Activated T-helper 1 cell treated with anti-CD3 and anti-CD28 coated beads, Interleukin-12 subunit alpha, Interleukin-12 subunit beta, Interleukin-2, Interleukin-4 antibody, amounts not matched to agents 30 ng/mL and 10 ng/mL and 1 ng/mL, durations not matched to agents 14 hours and 24 hours and 36 hours (primary cell): ENCODE data around the gene CD33. TPM values are rescaled to one million over a fixed set of nuclear protein-coding genes. Genes with fewer than 3 reads are reported as not detected.

Source experiments
- DNase-seq: peaks from one replicate; pipeline ENCODE4 v3.0.0; 2021; ENCODE audit warnings: low spot score
- H3K27ac Mint-ChIP-seq: one replicate; pipeline ENCODE4 v1.8.0; 2021; ENCODE audit warnings: mild to moderate bottlenecking, mixed read lengths
- H3K27me3 Mint-ChIP-seq: one replicate; pipeline ENCODE4 v1.8.0; 2022; ENCODE audit warnings: mild to moderate bottlenecking, moderate library complexity, mixed read lengths; ENCODE audit not compliant: insufficient read depth
- H3K36me3 Mint-ChIP-seq: one replicate; pipeline ENCODE4 v1.8.0; 2021; ENCODE audit warnings: low read depth, mixed read lengths
- H3K4me1 Mint-ChIP-seq: one replicate; pipeline ENCODE4 v1.8.0; 2021; ENCODE audit warnings: low read depth, mixed read lengths
- H3K4me3 Mint-ChIP-seq: one replicate; pipeline ENCODE4 v1.8.0; 2021; ENCODE audit warnings: mild to moderate bottlenecking, moderate library complexity, mixed read lengths
- H3K9me3 Mint-ChIP-seq: one replicate; pipeline ENCODE4 v1.8.0; 2021; ENCODE audit warnings: mixed read lengths
- intact Hi-C: fragments of 100-400 bp; cut with micrococcal nuclease; formaldehyde crosslinking; loops from one replicate; pipeline ENCODE4 v1.15.1; 2024
- total RNA-seq: library from RNA; stranded (reverse); gene quantifications from 2 replicates; pipeline ENCODE4 v1.2.3, GENCODE V29; 2022

CD33 gene
- total RNA-seq, 1 donor from 2014 or later = 6.3 TPM

GRCh38 chr19:51285682-51286081 lies 60.8 kb downstream of the CD33 start:
- Mint-ChIP-seq H3K4me1 (no peaks in the 10 kb centered on the region), H3K27me3 (peaks cover 15% of the 10 kb centered on the region), H3K36me3 (no peaks in the 10 kb centered on the region), H3K9me3 (no peaks in the 10 kb centered on the region), H3K4me3 (no peak overlapping the region), H3K27ac (no peak overlapping the region)
- intact Hi-C loops = no loop called here
- DNase-seq = no peak

Other genes starting within 250 kb of the CD33 start
- gene KLK7, start 241.2 kb upstream of the CD33 start, total RNA-seq = not detected in 2 replicates
- gene KLK8, start 223.5 kb upstream of the CD33 start, total RNA-seq = not detected in 2 replicates
- gene KLK10, start 205.4 kb upstream of the CD33 start, total RNA-seq = not detected in 2 replicates
- gene KLK11, start 198.5 kb upstream of the CD33 start, total RNA-seq = not detected in 2 replicates
- gene KLK12, start 190.1 kb upstream of the CD33 start, total RNA-seq = not detected in 2 replicates
- gene KLK13, start 160.0 kb upstream of the CD33 start, total RNA-seq = not detected in 2 replicates
- 0.64 and 1.2 TPM in 2 replicates for gene KLK14, start 142.2 kb upstream of the CD33 start, total RNA-seq
- 12.5 and 14.0 TPM in 2 replicates for gene CTU1, start 116.7 kb upstream of the CD33 start, total RNA-seq
- 0.29 and 0.42 TPM in 2 replicates for gene SIGLEC9, start 100.2 kb upstream of the CD33 start, total RNA-seq
- gene SIGLEC7, start 82.8 kb upstream of the CD33 start, total RNA-seq = not detected in 2 replicates
- not detected in 2 replicates for gene SIGLECL1, start 26.0 kb downstream of the CD33 start, total RNA-seq
- 1.2 and 1.3 TPM in 2 replicates for gene IGLON5, start 86.6 kb downstream of the CD33 start, total RNA-seq
- 5.6 and 6.0 TPM in 2 replicates for gene VSIG10L, start 117.1 kb downstream of the CD33 start, total RNA-seq
- 174 and 180 TPM in 2 replicates for gene ETFB, start 141.3 kb downstream of the CD33 start, total RNA-seq
- gene CLDND2, start 143.9 kb downstream of the CD33 start, total RNA-seq = 16.2 and 23.2 TPM in 2 replicates
- gene NKG7, start 147.6 kb downstream of the CD33 start, total RNA-seq = 376 and 393 TPM in 2 replicates
- not detected in 2 replicates for gene LIM2, start 162.9 kb downstream of the CD33 start, total RNA-seq
- gene C19orf84, start 165.5 kb downstream of the CD33 start, total RNA-seq = 0.15 and 0.18 TPM in 2 replicates
- gene SIGLEC10, start 192.6 kb downstream of the CD33 start, total RNA-seq = 2.5 and 3.7 TPM in 2 replicates
- gene SIGLEC8, start 233.4 kb downstream of the CD33 start, total RNA-seq = 0.10 and 0.13 TPM in 2 replicates